HG03460 (cell line): ENCODE measurements around the gene PPP1R26.
"Not testable (repeated sequence)": the region's sequence is repeated elsewhere in the genome, so short reads cannot be mapped to it uniquely, and the experiment has no call there.

Source experiments
- ATAC-seq: cut with Tn5 transposase; IDR thresholded peaks from one replicate; pipeline ENCODE4 v1.9.1; 2021; ENCODE audit not compliant: unreplicated experiment

PPP1R26 gene

GRCh38 chr9:135503371-135504261 lies 24.0 kb downstream of the PPP1R26 start:
- ATAC-seq, result no peak

GRCh38 chr9:135504262-135505243 lies 25.0 kb downstream of the PPP1R26 start:
- no peak for ATAC-seq

DNA sequence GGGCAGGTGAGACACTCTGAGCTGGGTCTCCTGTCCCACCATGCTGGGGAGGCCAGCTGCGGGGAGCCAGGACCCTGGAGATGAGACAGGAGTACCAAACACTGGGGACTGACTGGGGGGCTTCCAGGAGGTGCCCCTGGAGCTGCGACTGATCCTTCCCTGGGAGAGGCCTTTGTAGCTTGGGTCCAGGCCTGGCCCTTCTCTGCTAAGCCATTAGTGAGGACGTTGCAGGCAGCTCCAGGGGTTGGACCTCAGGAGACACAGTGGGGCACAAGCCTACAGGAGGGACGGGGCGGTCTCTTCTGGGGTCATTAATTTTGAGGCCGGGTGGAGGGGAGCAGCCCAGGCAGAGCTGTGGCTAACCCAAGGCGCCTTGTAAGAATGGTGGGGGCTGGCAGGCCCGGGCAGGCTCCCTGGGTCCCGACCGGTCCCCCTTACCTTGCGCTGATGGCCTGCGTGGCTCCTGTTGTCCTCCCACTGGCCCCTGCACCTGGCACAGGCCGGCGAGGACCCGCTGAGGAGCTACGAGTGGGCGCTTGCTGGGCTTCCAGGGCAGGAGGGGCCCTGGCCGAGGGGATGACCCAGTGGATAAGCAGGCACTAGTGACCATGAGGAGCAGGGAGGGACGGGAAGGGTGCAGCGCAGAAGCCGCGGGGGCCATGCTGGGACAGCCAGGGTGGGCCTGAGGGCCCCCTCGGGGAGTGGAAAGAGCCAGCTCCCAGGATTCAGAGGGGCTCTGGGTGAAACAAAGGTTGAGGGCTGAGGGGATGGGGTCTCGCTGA lies 26.0 kb downstream of the PPP1R26 start:
- ATAC-seq, result no peak

GRCh38 chr9:135506327-135507103 lies 26.9 kb downstream of the PPP1R26 start:
- no peak for ATAC-seq

- ATAC-seq, result no peak
Measured at GRCh38 chr9:135507104-135508035, 27.8 kb downstream of the PPP1R26 start.

DNA sequence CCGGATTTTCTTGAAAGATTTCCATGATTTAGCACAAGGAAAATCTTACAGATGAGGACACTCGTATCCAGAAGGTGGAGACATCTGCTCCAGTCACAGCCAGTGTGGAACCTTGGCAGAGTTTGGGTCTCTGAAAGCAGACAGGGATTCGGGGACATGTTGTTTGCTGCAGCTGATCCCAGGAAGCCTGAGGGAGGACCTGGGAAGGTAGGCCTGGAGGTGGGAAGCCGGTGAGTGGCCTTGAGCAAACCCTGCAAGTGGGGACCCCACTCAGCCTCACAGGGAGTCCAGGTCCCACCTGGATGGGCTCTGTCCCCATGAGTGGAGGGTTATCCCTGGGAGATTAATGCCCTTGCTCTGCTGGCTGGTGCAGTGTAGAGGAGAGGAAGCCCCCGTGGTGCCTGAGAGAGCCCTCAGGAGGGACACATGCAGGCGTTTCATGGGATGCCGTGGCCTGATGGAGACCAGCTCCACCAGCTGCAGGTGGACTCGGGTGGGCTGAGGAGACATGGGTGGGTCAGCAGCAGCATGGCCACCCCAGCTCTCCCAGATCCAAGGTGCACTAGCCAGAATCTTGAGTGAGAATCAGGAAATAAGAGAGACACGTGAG lies 28.7 kb downstream of the PPP1R26 start:
- ATAC-seq, result no peak

DNA sequence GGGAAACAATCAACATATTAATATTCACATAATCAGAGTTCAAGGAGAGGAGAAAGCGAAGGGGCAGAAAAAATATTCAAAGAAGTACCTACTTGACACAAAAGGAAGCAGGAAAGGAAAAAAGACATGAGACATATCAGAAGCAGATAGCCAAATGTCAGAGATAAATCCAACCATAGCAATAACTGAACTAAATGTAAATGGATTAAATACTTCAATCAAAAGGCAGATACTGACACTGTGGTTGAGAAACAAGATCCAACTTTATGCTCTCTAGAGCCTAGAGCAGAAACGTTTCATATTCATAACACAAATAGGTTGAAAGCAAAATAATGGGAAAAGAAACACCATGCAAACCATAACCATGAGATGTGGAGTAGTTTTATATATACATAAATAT lies 29.9 kb downstream of the PPP1R26 start:
- no peak for ATAC-seq

GRCh38 chr9:135512241-135512603 lies 32.6 kb downstream of the PPP1R26 start:
- no peak for ATAC-seq

- ATAC-seq, result no peak
Measured at GRCh38 chr9:135512904-135513303, 33.3 kb downstream of the PPP1R26 start.

DNA sequence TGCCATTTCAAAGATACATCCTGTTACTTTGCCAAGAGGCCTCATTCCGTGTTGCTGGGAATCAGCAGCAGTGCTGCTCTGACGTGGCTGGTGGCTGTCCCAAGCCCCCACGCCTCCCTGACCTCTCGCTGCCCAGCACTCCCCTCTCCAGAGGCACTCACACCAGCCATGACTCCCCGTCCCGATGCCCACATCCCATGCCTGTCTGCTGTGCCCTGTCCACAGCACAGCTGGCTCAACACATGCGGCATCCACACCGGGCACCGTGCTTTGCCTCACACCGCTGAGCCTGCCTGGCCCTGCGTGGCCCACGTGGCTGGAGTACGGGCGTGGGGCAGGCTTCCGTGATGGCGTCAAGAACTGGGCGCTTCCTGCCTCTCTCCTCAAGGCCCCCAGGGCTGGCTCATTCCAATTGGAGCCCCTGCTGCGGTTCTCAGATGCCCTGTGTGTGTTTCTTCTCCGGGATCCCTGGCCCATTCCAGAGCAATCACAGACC lies 33.8 kb downstream of the PPP1R26 start:
- ATAC-seq, result no peak

- not testable (repeated sequence) for ATAC-seq
Measured at GRCh38 chr9:135513906-135514305, 34.3 kb downstream of the PPP1R26 start.

GRCh38 chr9:135514342-135515082 lies 34.9 kb downstream of the PPP1R26 start:
- no peak for ATAC-seq

DNA sequence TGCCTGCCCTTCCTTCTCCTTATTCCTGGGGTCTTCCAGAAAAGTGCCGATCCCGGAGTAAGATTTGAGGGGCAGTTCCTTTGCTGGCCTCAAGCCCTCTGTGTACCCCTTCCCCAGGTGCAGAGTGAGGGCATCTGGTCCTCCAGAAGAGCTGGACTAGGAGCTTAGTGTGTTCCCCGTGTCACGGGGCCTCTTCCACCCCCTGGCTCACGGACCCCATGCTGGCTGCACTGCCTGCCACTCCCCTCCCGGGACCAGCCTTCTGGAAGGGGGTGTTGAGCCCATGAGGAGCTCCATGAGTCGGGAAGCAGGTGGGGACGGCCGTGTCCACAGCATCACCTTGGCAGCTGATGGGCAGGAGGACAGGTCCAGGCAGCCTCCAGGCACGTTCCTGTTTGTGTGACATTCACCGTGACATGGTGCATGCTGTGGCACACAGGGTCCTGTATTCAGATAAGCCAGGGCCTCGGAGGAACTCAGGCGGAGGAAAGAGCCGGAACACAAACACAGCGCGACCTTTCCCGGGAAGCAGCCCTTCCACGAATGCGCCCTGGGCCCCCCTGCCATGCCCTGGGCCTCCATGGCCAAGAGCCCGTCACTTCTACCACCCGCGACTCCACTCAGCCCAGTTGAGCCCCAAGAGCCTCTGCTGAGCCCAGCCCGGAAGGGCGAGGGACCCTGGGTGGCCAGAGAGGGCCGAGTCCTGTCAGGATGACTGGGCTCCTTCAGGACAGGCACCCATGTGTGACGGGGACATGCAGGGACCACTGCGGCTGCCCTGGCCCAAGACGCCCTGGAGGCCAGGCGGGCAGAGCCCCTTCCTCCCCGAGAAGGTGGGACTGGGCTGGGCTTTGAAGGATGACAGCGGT lies 35.7 kb downstream of the PPP1R26 start:
- ATAC-seq, result no peak

DNA sequence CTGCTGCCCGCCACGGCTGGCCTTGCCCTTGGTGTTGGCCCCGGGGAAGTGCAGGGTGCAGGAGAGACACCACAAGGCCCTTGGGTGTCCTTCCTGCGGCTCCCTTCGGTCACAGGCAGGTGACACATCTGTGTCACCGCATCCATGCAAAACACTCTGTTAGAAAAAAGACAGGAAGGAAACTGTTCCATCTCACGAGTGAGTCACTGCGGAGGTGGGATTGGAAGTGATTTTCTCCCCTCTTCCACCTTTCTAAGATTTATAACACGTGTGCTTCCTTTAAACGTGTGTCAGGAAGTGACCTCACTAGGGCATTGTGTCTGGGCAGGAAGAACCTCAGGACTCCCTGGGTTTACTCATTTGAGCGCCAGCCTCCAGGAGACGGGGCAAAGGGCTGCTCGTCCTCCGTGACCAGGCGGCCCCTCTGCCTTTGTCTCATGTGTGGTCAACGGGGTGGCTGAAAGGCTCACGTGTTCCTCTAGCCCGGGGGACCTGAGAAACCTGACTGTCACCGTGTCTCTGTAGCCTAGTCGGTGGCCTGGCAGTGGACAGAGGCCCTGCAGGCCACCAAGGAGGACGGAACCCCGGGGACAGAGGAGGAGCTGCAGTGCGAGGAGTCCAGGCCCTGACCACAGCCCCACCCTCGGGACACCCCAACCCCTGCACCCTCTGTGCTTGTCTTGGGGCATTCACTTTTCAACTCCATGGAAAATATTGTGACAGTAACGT lies 36.7 kb downstream of the PPP1R26 start:
- no peak for ATAC-seq

- no peak for ATAC-seq
Measured at GRCh38 chr9:135517407-135517822, 37.8 kb downstream of the PPP1R26 start.
